Keratinocyte (primary cell): ENCODE results near the gene CSF3R. TPM values are rescaled to one million over a fixed set of nuclear protein-coding genes. Genes with fewer than 3 reads are reported as not detected.

ENCODE experiments used
- DNase-seq: peaks from one replicate; pipeline ENCODE4 v3.0.0-alpha.2; 2011; ENCODE audit warnings: low read depth, missing footprints, low spot score
- FAIRE-seq: peaks from 2 replicates; lab custom pipeline; 2011; peaks lifted over from hg19 to GRCh38; lab: Jason Lieb, UNC
- H2AFZ ChIP-seq: 2 replicates; pipeline ENCODE4 v1.6.0; 2012; ENCODE audit warnings: low read length, control low read depth, inconsistent platforms; ENCODE audit not compliant: control insufficient read depth
- H3K27ac ChIP-seq: 2 replicates; pipeline ENCODE4 v1.5.1; 2011; ENCODE audit warnings: low read length; ENCODE audit not compliant: control insufficient read depth, insufficient read depth
- H3K27me3 ChIP-seq: 3 replicates; pipeline ENCODE4 v1.6.0; 2011; ENCODE audit warnings: low read length; ENCODE audit not compliant: control insufficient read depth, insufficient read depth; ENCODE audit errors: extremely low read depth
- H3K36me3 ChIP-seq, 2 experiments: 2 replicates in 1 of 2; 3 replicates in 1 of 2; pipeline ENCODE4 v1.5.1; 2011; ENCODE audit warnings: low read length in 2 of 2, mild to moderate bottlenecking in 1 of 2; ENCODE audit not compliant: control insufficient read depth in 2 of 2, insufficient read depth in 2 of 2; ENCODE audit errors: extremely low read depth in 1 of 2
- H3K4me1 ChIP-seq: 3 replicates; pipeline ENCODE4 v1.5.1; 2011; ENCODE audit warnings: low read length; ENCODE audit not compliant: control insufficient read depth, insufficient read depth; ENCODE audit errors: extremely low read depth
- H3K4me2 ChIP-seq: 3 replicates; pipeline ENCODE4 v1.6.0; 2011; ENCODE audit warnings: low read depth, low read length; ENCODE audit not compliant: control insufficient read depth, insufficient read depth; ENCODE audit errors: extremely low read depth
- H3K4me3 ChIP-seq, 3 experiments: fragments of 200-600 bp in 1 of 3; sonication (generic) in 1 of 3; 2 replicates in 2 of 3; 3 replicates in 1 of 3; pipeline ENCODE4 v1.5.1; 2011 to 2016; ENCODE audit warnings: low read length in 3 of 3, mild to moderate bottlenecking in 3 of 3, control low read depth in 2 of 3, inconsistent platforms in 1 of 3, low read depth in 1 of 3, mixed read lengths in 1 of 3, mixed run types in 1 of 3, moderate library complexity in 1 of 3; ENCODE audit not compliant: control insufficient read depth in 2 of 3, insufficient read depth in 2 of 3; ENCODE audit errors: extremely low read depth in 1 of 3
- H3K79me2 ChIP-seq: 2 replicates; pipeline ENCODE4 v1.6.0; 2012; ENCODE audit warnings: low read length; ENCODE audit not compliant: control insufficient read depth, insufficient read depth
- H3K9ac ChIP-seq: 3 replicates; pipeline ENCODE4 v1.6.0; 2011; ENCODE audit warnings: low read length; ENCODE audit not compliant: control insufficient read depth, insufficient read depth; ENCODE audit errors: extremely low read depth
- H3K9me1 ChIP-seq: 3 replicates; pipeline ENCODE4 v1.6.0; 2011; ENCODE audit warnings: low read length; ENCODE audit not compliant: control insufficient read depth, insufficient read depth; ENCODE audit errors: extremely low read depth
- H3K9me3 ChIP-seq: 2 replicates; pipeline ENCODE4 v1.5.1; 2012; ENCODE audit warnings: low read depth, low read length; ENCODE audit not compliant: control insufficient read depth
- H4K20me1 ChIP-seq: 3 replicates; pipeline ENCODE4 v1.6.0; 2011; ENCODE audit warnings: low read length; ENCODE audit not compliant: control insufficient read depth, insufficient read depth; ENCODE audit errors: extremely low read depth
- EZH2 ChIP-seq: IDR thresholded peaks from one replicate; pipeline ENCODE4 v1.6.1; 2012; ENCODE audit warnings: inconsistent platforms, mild to moderate bottlenecking, low read length, moderate library complexity
- dilution Hi-C: fragments of 300-500 bp; cut with MboI; formaldehyde crosslinking; loops from one replicate; pipeline ENCODE4 v1.7.0; 2020; ENCODE audit warnings: low sequenced_read_pairs; ENCODE audit not compliant: extremely low pct_ligation_motif_present
- polyA plus RNA-seq, 5 experiments: library from polyadenylated mRNA; depleted of rRNA in 3 of 5; stranded (reverse) in 3 of 5; stranded (forward) in 1 of 5; unstranded in 1 of 5; fragments of >200 nt; gene quantifications; 1 replicate in 1 of 5; 2 replicates in 3 of 5; 3 replicates in 1 of 5; pipeline versions ENCODE4 v1.2.1 to v1.2.3, GENCODE V29; 2011 to 2012; ENCODE audit warnings: missing spikeins in 2 of 5, low read depth in 1 of 5, low replicate concordance in 1 of 5
- TF ChIP-seq, protein P1 (sequence below), 3 experiments: IDR thresholded peaks in 1 of 3; conservative IDR thresholded peaks in 1 of 3; optimal IDR thresholded peaks in 1 of 3; 2 replicates in 2 of 3; 3 replicates in 1 of 3; pipeline versions ENCODE3 to v1.5.1; 2011; ENCODE audit warnings: low read length in 3 of 3, mild to moderate bottlenecking in 3 of 3, moderate library complexity in 2 of 3, control low read depth in 1 of 3, inconsistent platforms in 1 of 3; ENCODE audit not compliant: insufficient read depth in 2 of 3; ENCODE audit errors: extremely low read depth in 1 of 3

Gene CSF3R
- polyA plus RNA-seq, 1 donor (not counting 4 experiments of a cell fraction or from before 2014, with no cell fraction given), result not detected

DNA sequence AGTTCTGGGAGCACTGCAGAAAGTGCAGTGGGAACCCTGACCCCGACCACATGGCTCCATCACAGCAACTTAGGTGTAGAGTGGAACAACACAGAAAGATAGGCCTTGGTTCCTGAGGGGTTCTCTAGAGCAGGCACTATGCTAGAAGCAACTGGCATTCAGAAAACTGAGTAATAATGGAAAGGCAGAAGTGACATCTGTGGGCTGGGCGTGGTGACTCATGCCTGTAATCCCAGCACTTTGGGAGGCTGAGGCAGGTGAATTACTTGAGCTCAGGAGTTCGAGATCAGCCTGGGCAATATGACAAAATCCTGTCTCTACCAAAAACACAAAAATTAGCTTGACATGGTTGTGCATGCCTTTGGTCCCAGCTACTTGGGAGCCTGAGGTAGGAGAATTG lies 23.8 kb downstream of the CSF3R start:
- DNase-seq, result no peak
- FAIRE-seq, result no peak

DNA sequence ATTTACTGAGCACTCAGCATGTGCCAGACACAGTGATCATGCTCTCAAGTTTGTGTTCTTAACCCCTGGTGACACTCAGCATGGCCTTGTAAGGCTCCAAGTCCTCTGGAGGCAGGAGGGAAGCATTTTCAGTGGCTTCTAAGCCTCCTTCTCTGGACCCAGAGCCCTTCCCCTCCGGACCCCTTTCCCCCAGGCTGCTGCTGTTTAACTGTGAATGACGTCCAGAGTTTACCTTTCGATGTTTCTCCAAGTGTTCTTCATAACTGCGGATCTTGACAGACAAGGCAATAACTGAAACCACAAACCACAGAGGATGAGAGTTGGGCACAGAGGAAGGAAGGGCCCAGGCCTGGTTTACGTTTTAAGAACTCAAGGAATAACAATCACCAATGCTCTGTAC lies 25.0 kb downstream of the CSF3R start:
- H3K9me1 ChIP-seq, result no peaks in the 10 kb centered on the region
- peaks cover 31 to 47% of the 10 kb centered on the region in 2 experiments for H3K36me3 ChIP-seq
- no peaks in the 10 kb centered on the region for H4K20me1 ChIP-seq
- H3K9me3 ChIP-seq, result no peaks in the 10 kb centered on the region
- H3K4me3 ChIP-seq, result no peak overlapping the region
- H3K9ac ChIP-seq, result no peak overlapping the region
- FAIRE-seq (no peak), DNase-seq (no peak)
- H3K27ac ChIP-seq, result no peak overlapping the region
- H3K27me3 ChIP-seq, result no peaks in the 10 kb centered on the region
- dilution Hi-C loops, result no loop called here
- no peak overlapping the region for H2AFZ ChIP-seq
- no peak overlapping the region for H3K4me2 ChIP-seq
- TF ChIP-seq, protein P1, sequence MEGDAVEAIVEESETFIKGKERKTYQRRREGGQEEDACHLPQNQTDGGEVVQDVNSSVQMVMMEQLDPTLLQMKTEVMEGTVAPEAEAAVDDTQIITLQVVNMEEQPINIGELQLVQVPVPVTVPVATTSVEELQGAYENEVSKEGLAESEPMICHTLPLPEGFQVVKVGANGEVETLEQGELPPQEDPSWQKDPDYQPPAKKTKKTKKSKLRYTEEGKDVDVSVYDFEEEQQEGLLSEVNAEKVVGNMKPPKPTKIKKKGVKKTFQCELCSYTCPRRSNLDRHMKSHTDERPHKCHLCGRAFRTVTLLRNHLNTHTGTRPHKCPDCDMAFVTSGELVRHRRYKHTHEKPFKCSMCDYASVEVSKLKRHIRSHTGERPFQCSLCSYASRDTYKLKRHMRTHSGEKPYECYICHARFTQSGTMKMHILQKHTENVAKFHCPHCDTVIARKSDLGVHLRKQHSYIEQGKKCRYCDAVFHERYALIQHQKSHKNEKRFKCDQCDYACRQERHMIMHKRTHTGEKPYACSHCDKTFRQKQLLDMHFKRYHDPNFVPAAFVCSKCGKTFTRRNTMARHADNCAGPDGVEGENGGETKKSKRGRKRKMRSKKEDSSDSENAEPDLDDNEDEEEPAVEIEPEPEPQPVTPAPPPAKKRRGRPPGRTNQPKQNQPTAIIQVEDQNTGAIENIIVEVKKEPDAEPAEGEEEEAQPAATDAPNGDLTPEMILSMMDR (optimal IDR thresholded peaks at IDR 0.05 in 1 of 3, IDR thresholded peaks at IDR 0.05 in 1 of 3, conservative IDR thresholded peaks at IDR 0.05 in 1 of 3; ENCODE audit: extremely low read depth in 1 of 3, insufficient read depth in 2 of 3, low read length in 3 of 3), result no peak
- no peak for TF ChIP-seq EZH2
- H3K79me2 ChIP-seq, result peaks cover 6% of the 10 kb centered on the region
- no peaks in the 10 kb centered on the region for H3K4me1 ChIP-seq

More for the DNA sequence above, 23.8 kb downstream of the CSF3R start:
- TF ChIP-seq, protein P1 (optimal IDR thresholded peaks at IDR 0.05 in 1 of 3, IDR thresholded peaks at IDR 0.05 in 1 of 3, conservative IDR thresholded peaks at IDR 0.05 in 1 of 3; ENCODE audit: extremely low read depth in 1 of 3, insufficient read depth in 2 of 3, low read length in 3 of 3), result no peak
- no peak for TF ChIP-seq EZH2
- H3K9ac ChIP-seq, result no peak overlapping the region
- dilution Hi-C loops, result no loop called here
- no peaks in the 10 kb centered on the region for H3K9me1 ChIP-seq
- no peak overlapping the region for H3K4me3 ChIP-seq
- peaks cover 5% of the 10 kb centered on the region for H3K4me1 ChIP-seq
- peaks cover 15% of the 10 kb centered on the region for H3K79me2 ChIP-seq
- peaks cover 29 to 47% of the 10 kb centered on the region in 2 experiments for H3K36me3 ChIP-seq
- H4K20me1 ChIP-seq, result no peaks in the 10 kb centered on the region
- H3K4me2 ChIP-seq, result no peak overlapping the region
- H2AFZ ChIP-seq, result no peak overlapping the region
- H3K9me3 ChIP-seq, result no peaks in the 10 kb centered on the region
- H3K27ac ChIP-seq, result no peak overlapping the region
- H3K27me3 ChIP-seq, result no peaks in the 10 kb centered on the region
